ENCODE results near the gene MED10. TPM values are rescaled to one million over a fixed set of nuclear protein-coding genes. Genes with fewer than 3 reads are reported as not detected.

MED10 gene
- total and polyA plus RNA-seq, 2 experiments from 2014 or later = 19.7 to 75.5 TPM

- H3K9me3 ChIP-seq (ENCODE audit: low read depth) = no peaks in the 10 kb centered on the region
- no peak overlapping the region for H3K4me2 ChIP-seq
- no peaks in the 10 kb centered on the region for H3K36me3 ChIP-seq (replicated peaks; ENCODE audit: insufficient read depth, low read depth)
- H3K9me2 ChIP-seq (replicated peaks; ENCODE audit: insufficient read depth) = no peaks in the 10 kb centered on the region
- peaks cover 3% of the 10 kb centered on the region for H3K27me3 ChIP-seq
- no peak overlapping the region for H3K27ac ChIP-seq
- H4K20me1 ChIP-seq (ENCODE audit: insufficient read depth, poor library complexity, severe bottlenecking) = no peaks in the 10 kb centered on the region
- H3K79me2 ChIP-seq = no peaks in the 10 kb centered on the region
- no peak for DNase-seq (ENCODE audit: low spot score)
- H3K4me1 ChIP-seq (ENCODE audit: insufficient read depth) = no peaks in the 10 kb centered on the region
- no peak overlapping the region for H3K4me3 ChIP-seq
- WGBS (ENCODE audit: low lambda C conversion rate, missing lambda C conversion rate) = 73% methylated on average over 5 of the region's 5 CpGs
- no peak overlapping the region for H2AFZ ChIP-seq
- no peak for TF ChIP-seq EZH2 (IDR thresholded peaks at IDR 0.05; ENCODE audit: borderline replicate concordance)
- no peak for TF ChIP-seq CTCF (IDR thresholded peaks at IDR 0.05; ENCODE audit: poor library complexity)
Measured at GRCh38 chr5:6389397-6389796, 11.1 kb upstream of the MED10 start.

- H3K79me2 ChIP-seq = no peaks in the 10 kb centered on the region
- H3K4me1 ChIP-seq (ENCODE audit: insufficient read depth) = no peaks in the 10 kb centered on the region
- H3K27ac ChIP-seq = no peak overlapping the region
- H3K36me3 ChIP-seq (replicated peaks; ENCODE audit: insufficient read depth, low read depth) = no peaks in the 10 kb centered on the region
- no peaks in the 10 kb centered on the region for H3K9me3 ChIP-seq (ENCODE audit: low read depth)
- H3K4me3 ChIP-seq = no peak overlapping the region
- TF ChIP-seq EZH2 (IDR thresholded peaks at IDR 0.05; ENCODE audit: borderline replicate concordance) = no peak
- no peak for TF ChIP-seq CTCF (IDR thresholded peaks at IDR 0.05; ENCODE audit: poor library complexity)
- TF ChIP-seq EZH2phosphoT487 (IDR thresholded peaks at IDR 0.05; ENCODE audit: low read depth, severe bottlenecking, unreplicated experiment) = no peak
- peaks cover 3% of the 10 kb centered on the region for H3K27me3 ChIP-seq
- no peaks in the 10 kb centered on the region for H3K9me2 ChIP-seq (replicated peaks; ENCODE audit: insufficient read depth)
- no peak overlapping the region for H3K4me2 ChIP-seq
- DNase-seq (ENCODE audit: low spot score) = no peak
- H2AFZ ChIP-seq = no peak overlapping the region
- H4K20me1 ChIP-seq (ENCODE audit: insufficient read depth, poor library complexity, severe bottlenecking) = no peaks in the 10 kb centered on the region
Measured at GRCh38 chr5:6387970-6388369, 9.6 kb upstream of the MED10 start.

GRCh38 chr5:6386271-6386670, 7.9 kb upstream of the MED10 start:
- Histone ChIP-seq H3K9me3 (ENCODE audit: low read depth) (no peaks in the 10 kb centered on the region), H3K9me2 (replicated peaks; ENCODE audit: insufficient read depth) (no peaks in the 10 kb centered on the region), H2AFZ (no peak overlapping the region), H3K79me2 (no peaks in the 10 kb centered on the region), H3K36me3 (replicated peaks; ENCODE audit: insufficient read depth, low read depth) (no peaks in the 10 kb centered on the region), H3K4me3 (no peak overlapping the region), H3K27me3 (peaks cover 3% of the 10 kb centered on the region), H3K4me2 (no peak overlapping the region), H3K4me1 (ENCODE audit: insufficient read depth) (no peaks in the 10 kb centered on the region), H4K20me1 (ENCODE audit: insufficient read depth, poor library complexity, severe bottlenecking) (no peaks in the 10 kb centered on the region), H3K27ac (no peak overlapping the region)
- 93% methylated on average over 1 of the region's 1 CpG for WGBS (ENCODE audit: low lambda C conversion rate, missing lambda C conversion rate)
- DNase-seq (ENCODE audit: low spot score) = no peak
- TF ChIP-seq EZH2phosphoT487 (IDR thresholded peaks at IDR 0.05; ENCODE audit: low read depth, severe bottlenecking, unreplicated experiment) (no peak), CTCF (IDR thresholded peaks at IDR 0.05; ENCODE audit: poor library complexity) (no peak), EZH2 (IDR thresholded peaks at IDR 0.05; ENCODE audit: borderline replicate concordance) (no peak)

- Histone ChIP-seq H3K4me2 (no peak overlapping the region), H3K27me3 (peaks cover 3% of the 10 kb centered on the region), H3K4me1 (ENCODE audit: insufficient read depth) (no peaks in the 10 kb centered on the region), H3K9me2 (replicated peaks; ENCODE audit: insufficient read depth) (no peaks in the 10 kb centered on the region), H2AFZ (no peak overlapping the region), H3K4me3 (no peak overlapping the region), H3K27ac (no peak overlapping the region), H3K79me2 (no peaks in the 10 kb centered on the region), H3K36me3 (replicated peaks; ENCODE audit: insufficient read depth, low read depth) (no peaks in the 10 kb centered on the region), H3K9me3 (ENCODE audit: low read depth) (no peaks in the 10 kb centered on the region), H4K20me1 (ENCODE audit: insufficient read depth, poor library complexity, severe bottlenecking) (no peaks in the 10 kb centered on the region)
- no peak for TF ChIP-seq EZH2 (IDR thresholded peaks at IDR 0.05; ENCODE audit: borderline replicate concordance)
- TF ChIP-seq EZH2phosphoT487 (IDR thresholded peaks at IDR 0.05; ENCODE audit: low read depth, severe bottlenecking, unreplicated experiment) = no peak
- no peak for TF ChIP-seq CTCF (IDR thresholded peaks at IDR 0.05; ENCODE audit: poor library complexity)
- DNase-seq (ENCODE audit: low spot score) = no peak
- WGBS (ENCODE audit: low lambda C conversion rate, missing lambda C conversion rate) = 94% methylated on average over 9 of the region's 9 CpGs
Measured at GRCh38 chr5:6384856-6385255, 6.5 kb upstream of the MED10 start.

Data from hepatocyte (in vitro differentiated cells).